SK-N-SH (cell line): Measurements from ENCODE around the gene TRPM1.

Experiments used
- EP300 ChIP-seq, 2 experiments: IDR thresholded peaks; 2 replicates each; pipeline versions ENCODE4 v1.4.0 to v1.6.1; 2012; ENCODE audit warnings: borderline replicate concordance in 1 of 2, low read depth in 1 of 2, low read length in 1 of 2
- MAX ChIP-seq: IDR thresholded peaks from 2 replicates; pipeline ENCODE4 v1.4.0; 2012; ENCODE audit warnings: low read depth
- NFIC ChIP-seq: IDR thresholded peaks from 2 replicates; pipeline ENCODE4 v1.4.0; 2012; ENCODE audit warnings: borderline replicate concordance
- POLR2AphosphoS5 ChIP-seq: IDR thresholded peaks from 2 replicates; pipeline ENCODE4 v1.6.1; 2012; ENCODE audit warnings: low read depth, low read length
- TAF1 ChIP-seq: IDR thresholded peaks from 2 replicates; pipeline ENCODE4 v1.6.1; 2012; ENCODE audit warnings: low read depth, mild to moderate bottlenecking, low read length, moderate library complexity, borderline replicate concordance
- TEAD4 ChIP-seq: IDR thresholded peaks from 2 replicates; pipeline ENCODE4 v1.4.0; 2012; ENCODE audit warnings: mild to moderate bottlenecking, borderline replicate concordance; ENCODE audit not compliant: insufficient read depth
- TF ChIP-seq, protein P1 (sequence below): IDR thresholded peaks from 2 replicates; pipeline ENCODE4 v1.6.1; 2012; ENCODE audit warnings: mild to moderate bottlenecking, low read depth, low read length, moderate library complexity
- TF ChIP-seq, protein P2 (sequence below): fragments of 200-600 bp; sonication (generic); IDR thresholded peaks from 2 replicates; pipeline ENCODE4 v1.6.1; 2017; ENCODE audit warnings: antibody characterized with exemption, mild to moderate bottlenecking, moderate library complexity

DNA sequence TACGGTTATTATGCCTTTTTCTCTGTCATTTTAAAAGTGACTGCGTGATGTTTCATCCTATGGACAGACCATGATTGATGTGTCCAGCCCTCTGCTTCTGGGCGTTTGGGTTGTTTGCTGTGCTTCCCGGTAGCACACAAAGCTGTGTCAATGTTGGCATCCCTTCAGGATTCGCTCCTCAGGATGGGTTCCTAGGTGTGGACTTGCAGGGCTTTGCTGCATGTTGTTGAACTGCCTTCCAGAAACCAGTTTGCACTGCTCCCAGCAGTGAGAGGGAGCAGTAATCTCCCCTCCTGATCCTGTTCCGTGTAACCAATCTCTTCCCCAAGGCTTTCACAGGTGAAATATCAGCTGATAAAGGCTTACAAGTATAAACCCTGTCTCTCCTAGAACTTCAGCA, 787 bp downstream of the TRPM1 start:
- TF ChIP-seq NFIC (no peak), POLR2AphosphoS5 (no peak), TAF1 (no peak), EP300 (IDR thresholded peaks at IDR 0.05; ENCODE audit: borderline replicate concordance in 1 of 2, low read depth in 1 of 2, low read length in 1 of 2) (no peak), MAX (no peak), TEAD4 (no peak)
- TF ChIP-seq, protein P1, sequence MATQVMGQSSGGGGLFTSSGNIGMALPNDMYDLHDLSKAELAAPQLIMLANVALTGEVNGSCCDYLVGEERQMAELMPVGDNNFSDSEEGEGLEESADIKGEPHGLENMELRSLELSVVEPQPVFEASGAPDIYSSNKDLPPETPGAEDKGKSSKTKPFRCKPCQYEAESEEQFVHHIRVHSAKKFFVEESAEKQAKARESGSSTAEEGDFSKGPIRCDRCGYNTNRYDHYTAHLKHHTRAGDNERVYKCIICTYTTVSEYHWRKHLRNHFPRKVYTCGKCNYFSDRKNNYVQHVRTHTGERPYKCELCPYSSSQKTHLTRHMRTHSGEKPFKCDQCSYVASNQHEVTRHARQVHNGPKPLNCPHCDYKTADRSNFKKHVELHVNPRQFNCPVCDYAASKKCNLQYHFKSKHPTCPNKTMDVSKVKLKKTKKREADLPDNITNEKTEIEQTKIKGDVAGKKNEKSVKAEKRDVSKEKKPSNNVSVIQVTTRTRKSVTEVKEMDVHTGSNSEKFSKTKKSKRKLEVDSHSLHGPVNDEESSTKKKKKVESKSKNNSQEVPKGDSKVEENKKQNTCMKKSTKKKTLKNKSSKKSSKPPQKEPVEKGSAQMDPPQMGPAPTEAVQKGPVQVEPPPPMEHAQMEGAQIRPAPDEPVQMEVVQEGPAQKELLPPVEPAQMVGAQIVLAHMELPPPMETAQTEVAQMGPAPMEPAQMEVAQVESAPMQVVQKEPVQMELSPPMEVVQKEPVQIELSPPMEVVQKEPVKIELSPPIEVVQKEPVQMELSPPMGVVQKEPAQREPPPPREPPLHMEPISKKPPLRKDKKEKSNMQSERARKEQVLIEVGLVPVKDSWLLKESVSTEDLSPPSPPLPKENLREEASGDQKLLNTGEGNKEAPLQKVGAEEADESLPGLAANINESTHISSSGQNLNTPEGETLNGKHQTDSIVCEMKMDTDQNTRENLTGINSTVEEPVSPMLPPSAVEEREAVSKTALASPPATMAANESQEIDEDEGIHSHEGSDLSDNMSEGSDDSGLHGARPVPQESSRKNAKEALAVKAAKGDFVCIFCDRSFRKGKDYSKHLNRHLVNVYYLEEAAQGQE, result no peak
- TF ChIP-seq, protein P2, sequence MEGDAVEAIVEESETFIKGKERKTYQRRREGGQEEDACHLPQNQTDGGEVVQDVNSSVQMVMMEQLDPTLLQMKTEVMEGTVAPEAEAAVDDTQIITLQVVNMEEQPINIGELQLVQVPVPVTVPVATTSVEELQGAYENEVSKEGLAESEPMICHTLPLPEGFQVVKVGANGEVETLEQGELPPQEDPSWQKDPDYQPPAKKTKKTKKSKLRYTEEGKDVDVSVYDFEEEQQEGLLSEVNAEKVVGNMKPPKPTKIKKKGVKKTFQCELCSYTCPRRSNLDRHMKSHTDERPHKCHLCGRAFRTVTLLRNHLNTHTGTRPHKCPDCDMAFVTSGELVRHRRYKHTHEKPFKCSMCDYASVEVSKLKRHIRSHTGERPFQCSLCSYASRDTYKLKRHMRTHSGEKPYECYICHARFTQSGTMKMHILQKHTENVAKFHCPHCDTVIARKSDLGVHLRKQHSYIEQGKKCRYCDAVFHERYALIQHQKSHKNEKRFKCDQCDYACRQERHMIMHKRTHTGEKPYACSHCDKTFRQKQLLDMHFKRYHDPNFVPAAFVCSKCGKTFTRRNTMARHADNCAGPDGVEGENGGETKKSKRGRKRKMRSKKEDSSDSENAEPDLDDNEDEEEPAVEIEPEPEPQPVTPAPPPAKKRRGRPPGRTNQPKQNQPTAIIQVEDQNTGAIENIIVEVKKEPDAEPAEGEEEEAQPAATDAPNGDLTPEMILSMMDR, result no peak
